HEK293 (cell line): ENCODE results near the gene THSD7B.

Source experiments
- CTCF ChIA-PET: fragments of 350-600 bp; formaldehyde crosslinking; extraction: SDS; loops from one replicate; lab custom pipeline; 2021; ENCODE audit warnings: antibody characterized with exemption; lab: Yijun Ruan, JAX
- POLR2A ChIA-PET: fragments of 300-600 bp; formaldehyde crosslinking; extraction: SDS; loops from one replicate; lab custom pipeline; 2020; ENCODE audit warnings: antibody characterized with exemption, inconsistent platforms; lab: Yijun Ruan, JAX
- H3K27ac ChIP-seq: fragments of 200-500 bp; sonication (Bioruptor generic); 2 replicates; pipeline ENCODE4 v1.5.1; 2014; ENCODE audit warnings: low read depth, low read length, control low read depth, inconsistent platforms; ENCODE audit errors: extremely low read depth
- H3K36me3 ChIP-seq, 2 experiments: fragments of 200-500 bp in 1 of 2; sonication (Bioruptor generic) in 1 of 2; 1 replicate in 1 of 2; 2 replicates in 1 of 2; pipeline ENCODE4 v1.5.1; 2014 to 2017; ENCODE audit warnings: inconsistent platforms in 2 of 2, low read length in 2 of 2; ENCODE audit not compliant: control insufficient read depth in 2 of 2, insufficient read depth in 1 of 2
- H3K4me1 ChIP-seq: fragments of 200-500 bp; sonication (Bioruptor generic); 2 replicates; pipeline ENCODE4 v1.5.1; 2014; ENCODE audit warnings: mild to moderate bottlenecking, low read length, inconsistent platforms; ENCODE audit not compliant: control insufficient read depth, insufficient read depth
- H3K4me3 ChIP-seq: 2 replicates; pipeline ENCODE4 v1.5.1; 2011; ENCODE audit warnings: low read depth, mild to moderate bottlenecking, control low read depth, low read length, moderate library complexity
- H3K9me3 ChIP-seq: fragments of 200-500 bp; sonication (Bioruptor generic); 2 replicates; pipeline ENCODE4 v1.5.1; 2014; ENCODE audit warnings: low read depth, low read length, inconsistent platforms; ENCODE audit not compliant: control insufficient read depth, insufficient read depth
- CTCF ChIP-seq: fragments of 450-650 bp; formaldehyde crosslinking; IDR thresholded peaks from 2 replicates; pipeline ENCODE4 v1.5.1; 2016; ENCODE audit warnings: missing biosample characterization, missing genetic modification characterization
- GLIS2 ChIP-seq: fragments of 450-650 bp; formaldehyde crosslinking; IDR thresholded peaks from 2 replicates; pipeline ENCODE4 v1.5.1; 2016; ENCODE audit warnings: missing biosample characterization, missing genetic modification characterization
- KLF9 ChIP-seq: fragments of 450-650 bp; formaldehyde crosslinking; IDR thresholded peaks from 2 replicates; pipeline ENCODE4 v1.5.1; 2016; ENCODE audit warnings: missing biosample characterization, missing genetic modification characterization, low read depth
- SETDB1 ChIP-seq: IDR thresholded peaks from one replicate; pipeline ENCODE4 v1.6.1; 2017; ENCODE audit warnings: mild to moderate bottlenecking, low read length, moderate library complexity, mixed read lengths; ENCODE audit not compliant: insufficient read length
- TSHZ1 ChIP-seq: fragments of 450-650 bp; formaldehyde crosslinking; IDR thresholded peaks from 2 replicates; pipeline ENCODE4 v1.5.1; 2016; ENCODE audit warnings: missing biosample characterization, missing genetic modification characterization, borderline replicate concordance
- ZBTB17 ChIP-seq: fragments of 450-650 bp; formaldehyde crosslinking; IDR thresholded peaks from 2 replicates; pipeline ENCODE4 v1.5.1; 2016; ENCODE audit warnings: missing biosample characterization, missing genetic modification characterization
- ZBTB20 ChIP-seq: fragments of 450-650 bp; formaldehyde crosslinking; IDR thresholded peaks from 2 replicates; pipeline ENCODE4 v1.5.1; 2016; ENCODE audit warnings: missing biosample characterization, missing genetic modification characterization
- ZFP3 ChIP-seq: fragments of 450-650 bp; formaldehyde crosslinking; IDR thresholded peaks from 2 replicates; pipeline ENCODE4 v1.5.1; 2016; ENCODE audit warnings: low read depth, missing biosample characterization, missing genetic modification characterization
- ZNF174 ChIP-seq: fragments of 450-650 bp; formaldehyde crosslinking; IDR thresholded peaks from 2 replicates; pipeline ENCODE4 v1.5.0; 2017; ENCODE audit warnings: missing biosample characterization, mild to moderate bottlenecking, missing genetic modification characterization
- ZNF354C ChIP-seq: fragments of 450-650 bp; formaldehyde crosslinking; IDR thresholded peaks from 2 replicates; pipeline ENCODE4 v1.5.1; 2016; ENCODE audit warnings: missing biosample characterization, missing genetic modification characterization, low read depth, borderline replicate concordance
- ZNF423 ChIP-seq: fragments of 450-650 bp; formaldehyde crosslinking; IDR thresholded peaks from 2 replicates; pipeline ENCODE4 v1.5.1; 2016; ENCODE audit warnings: missing biosample characterization, missing genetic modification characterization
- ZNF433 ChIP-seq: fragments of 450-650 bp; formaldehyde crosslinking; IDR thresholded peaks from 2 replicates; pipeline ENCODE4 v1.5.1; 2016; ENCODE audit warnings: missing biosample characterization, missing genetic modification characterization, low read depth
- ZNF548 ChIP-seq: fragments of 450-650 bp; formaldehyde crosslinking; IDR thresholded peaks from 2 replicates; pipeline ENCODE4 v1.5.1; 2016; ENCODE audit warnings: missing biosample characterization, missing genetic modification characterization
- ZNF555 ChIP-seq: fragments of 450-650 bp; formaldehyde crosslinking; conservative IDR thresholded peaks from 2 replicates; pipeline ENCODE4 v1.5.1; 2017; ENCODE audit warnings: missing biosample characterization, mild to moderate bottlenecking, missing genetic modification characterization, inconsistent platforms
- TF ChIP-seq, protein P1 (sequence below): fragments of 450-650 bp; IDR thresholded peaks from 2 replicates; pipeline ENCODE4 v1.5.1; 2018; ENCODE audit warnings: missing biosample characterization, missing genetic modification characterization
- TF ChIP-seq, protein P2 (sequence below): fragments of 450-650 bp; formaldehyde crosslinking; IDR thresholded peaks from 2 replicates; pipeline ENCODE4 v1.5.1; 2016; ENCODE audit warnings: missing biosample characterization, missing genetic modification characterization, borderline replicate concordance
- TF ChIP-seq, protein P3 (sequence below): fragments of 450-650 bp; formaldehyde crosslinking; IDR thresholded peaks from 2 replicates; pipeline ENCODE4 v1.5.1; 2016; ENCODE audit warnings: missing biosample characterization, missing genetic modification characterization
- TF ChIP-seq, protein P4 (sequence below): fragments of 450-650 bp; formaldehyde crosslinking; IDR thresholded peaks from 2 replicates; pipeline ENCODE4 v1.5.1; 2017; ENCODE audit warnings: missing biosample characterization, missing genetic modification characterization

The THSD7B gene

DNA sequence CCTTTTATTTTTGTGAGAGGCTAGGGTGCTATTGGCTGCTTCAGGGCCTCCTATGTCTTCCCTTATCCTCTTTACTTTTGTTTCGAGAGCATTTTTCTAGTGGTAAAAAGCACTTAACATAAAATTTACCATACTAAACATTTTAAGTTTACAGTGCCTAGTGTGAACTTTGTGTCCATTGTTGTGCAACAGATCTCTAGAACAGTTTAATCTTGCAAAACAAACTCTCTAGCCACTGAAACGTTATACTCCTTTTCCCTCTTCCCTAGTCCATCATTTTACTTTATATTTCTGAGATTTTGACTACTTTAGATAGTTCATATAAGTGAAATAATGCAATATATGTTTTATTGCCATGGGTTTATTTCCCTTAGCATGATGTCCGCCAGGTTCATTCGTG lies 580.6 kb downstream of the THSD7B start (continued):
- no peak for TF ChIP-seq ZBTB20 (tag by site-specific recombination)
- TF ChIP-seq, all 188 proteins: peak for 0

- ChIA-PET CTCF (no interaction called here), POLR2A (no interaction called here)
- no peaks in the 10 kb centered on the region for H3K9me3 ChIP-seq
- no peaks in the 10 kb centered on the region for H3K36me3 ChIP-seq
- H3K4me1 ChIP-seq = no peaks in the 10 kb centered on the region
- H3K4me3 ChIP-seq = no peak overlapping the region
- TF ChIP-seq, protein P1, sequence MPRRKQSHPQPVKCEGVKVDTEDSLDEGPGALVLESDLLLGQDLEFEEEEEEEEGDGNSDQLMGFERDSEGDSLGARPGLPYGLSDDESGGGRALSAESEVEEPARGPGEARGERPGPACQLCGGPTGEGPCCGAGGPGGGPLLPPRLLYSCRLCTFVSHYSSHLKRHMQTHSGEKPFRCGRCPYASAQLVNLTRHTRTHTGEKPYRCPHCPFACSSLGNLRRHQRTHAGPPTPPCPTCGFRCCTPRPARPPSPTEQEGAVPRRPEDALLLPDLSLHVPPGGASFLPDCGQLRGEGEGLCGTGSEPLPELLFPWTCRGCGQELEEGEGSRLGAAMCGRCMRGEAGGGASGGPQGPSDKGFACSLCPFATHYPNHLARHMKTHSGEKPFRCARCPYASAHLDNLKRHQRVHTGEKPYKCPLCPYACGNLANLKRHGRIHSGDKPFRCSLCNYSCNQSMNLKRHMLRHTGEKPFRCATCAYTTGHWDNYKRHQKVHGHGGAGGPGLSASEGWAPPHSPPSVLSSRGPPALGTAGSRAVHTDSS (tag by site-specific recombination) = no peak
- no peak for TF ChIP-seq KLF9 (tag by site-specific recombination)
- TF ChIP-seq, protein P2, sequence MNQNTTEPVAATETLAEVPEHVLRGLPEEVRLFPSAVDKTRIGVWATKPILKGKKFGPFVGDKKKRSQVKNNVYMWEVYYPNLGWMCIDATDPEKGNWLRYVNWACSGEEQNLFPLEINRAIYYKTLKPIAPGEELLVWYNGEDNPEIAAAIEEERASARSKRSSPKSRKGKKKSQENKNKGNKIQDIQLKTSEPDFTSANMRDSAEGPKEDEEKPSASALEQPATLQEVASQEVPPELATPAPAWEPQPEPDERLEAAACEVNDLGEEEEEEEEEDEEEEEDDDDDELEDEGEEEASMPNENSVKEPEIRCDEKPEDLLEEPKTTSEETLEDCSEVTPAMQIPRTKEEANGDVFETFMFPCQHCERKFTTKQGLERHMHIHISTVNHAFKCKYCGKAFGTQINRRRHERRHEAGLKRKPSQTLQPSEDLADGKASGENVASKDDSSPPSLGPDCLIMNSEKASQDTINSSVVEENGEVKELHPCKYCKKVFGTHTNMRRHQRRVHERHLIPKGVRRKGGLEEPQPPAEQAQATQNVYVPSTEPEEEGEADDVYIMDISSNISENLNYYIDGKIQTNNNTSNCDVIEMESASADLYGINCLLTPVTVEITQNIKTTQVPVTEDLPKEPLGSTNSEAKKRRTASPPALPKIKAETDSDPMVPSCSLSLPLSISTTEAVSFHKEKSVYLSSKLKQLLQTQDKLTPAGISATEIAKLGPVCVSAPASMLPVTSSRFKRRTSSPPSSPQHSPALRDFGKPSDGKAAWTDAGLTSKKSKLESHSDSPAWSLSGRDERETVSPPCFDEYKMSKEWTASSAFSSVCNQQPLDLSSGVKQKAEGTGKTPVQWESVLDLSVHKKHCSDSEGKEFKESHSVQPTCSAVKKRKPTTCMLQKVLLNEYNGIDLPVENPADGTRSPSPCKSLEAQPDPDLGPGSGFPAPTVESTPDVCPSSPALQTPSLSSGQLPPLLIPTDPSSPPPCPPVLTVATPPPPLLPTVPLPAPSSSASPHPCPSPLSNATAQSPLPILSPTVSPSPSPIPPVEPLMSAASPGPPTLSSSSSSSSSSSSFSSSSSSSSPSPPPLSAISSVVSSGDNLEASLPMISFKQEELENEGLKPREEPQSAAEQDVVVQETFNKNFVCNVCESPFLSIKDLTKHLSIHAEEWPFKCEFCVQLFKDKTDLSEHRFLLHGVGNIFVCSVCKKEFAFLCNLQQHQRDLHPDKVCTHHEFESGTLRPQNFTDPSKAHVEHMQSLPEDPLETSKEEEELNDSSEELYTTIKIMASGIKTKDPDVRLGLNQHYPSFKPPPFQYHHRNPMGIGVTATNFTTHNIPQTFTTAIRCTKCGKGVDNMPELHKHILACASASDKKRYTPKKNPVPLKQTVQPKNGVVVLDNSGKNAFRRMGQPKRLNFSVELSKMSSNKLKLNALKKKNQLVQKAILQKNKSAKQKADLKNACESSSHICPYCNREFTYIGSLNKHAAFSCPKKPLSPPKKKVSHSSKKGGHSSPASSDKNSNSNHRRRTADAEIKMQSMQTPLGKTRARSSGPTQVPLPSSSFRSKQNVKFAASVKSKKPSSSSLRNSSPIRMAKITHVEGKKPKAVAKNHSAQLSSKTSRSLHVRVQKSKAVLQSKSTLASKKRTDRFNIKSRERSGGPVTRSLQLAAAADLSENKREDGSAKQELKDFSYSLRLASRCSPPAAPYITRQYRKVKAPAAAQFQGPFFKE (tag by site-specific recombination) = no peak
- TF ChIP-seq ZNF548 = no peak
- no peak for TF ChIP-seq ZNF354C (tag by site-specific recombination)
- TF ChIP-seq ZBTB17 = no peak
- no peak for TF ChIP-seq ZNF433 (tag by site-specific recombination)
- TF ChIP-seq CTCF = no peak
- no peak for TF ChIP-seq GLIS2 (tag by site-specific recombination)
- no peak for TF ChIP-seq ZNF423
- no peak for TF ChIP-seq ZFP3 (tag by site-specific recombination)
- no peak for TF ChIP-seq TSHZ1 (tag by site-specific recombination)
- no peak for TF ChIP-seq ZNF174 (tag by site-specific recombination)
- no peak for TF ChIP-seq SETDB1
- TF ChIP-seq, protein P3, sequence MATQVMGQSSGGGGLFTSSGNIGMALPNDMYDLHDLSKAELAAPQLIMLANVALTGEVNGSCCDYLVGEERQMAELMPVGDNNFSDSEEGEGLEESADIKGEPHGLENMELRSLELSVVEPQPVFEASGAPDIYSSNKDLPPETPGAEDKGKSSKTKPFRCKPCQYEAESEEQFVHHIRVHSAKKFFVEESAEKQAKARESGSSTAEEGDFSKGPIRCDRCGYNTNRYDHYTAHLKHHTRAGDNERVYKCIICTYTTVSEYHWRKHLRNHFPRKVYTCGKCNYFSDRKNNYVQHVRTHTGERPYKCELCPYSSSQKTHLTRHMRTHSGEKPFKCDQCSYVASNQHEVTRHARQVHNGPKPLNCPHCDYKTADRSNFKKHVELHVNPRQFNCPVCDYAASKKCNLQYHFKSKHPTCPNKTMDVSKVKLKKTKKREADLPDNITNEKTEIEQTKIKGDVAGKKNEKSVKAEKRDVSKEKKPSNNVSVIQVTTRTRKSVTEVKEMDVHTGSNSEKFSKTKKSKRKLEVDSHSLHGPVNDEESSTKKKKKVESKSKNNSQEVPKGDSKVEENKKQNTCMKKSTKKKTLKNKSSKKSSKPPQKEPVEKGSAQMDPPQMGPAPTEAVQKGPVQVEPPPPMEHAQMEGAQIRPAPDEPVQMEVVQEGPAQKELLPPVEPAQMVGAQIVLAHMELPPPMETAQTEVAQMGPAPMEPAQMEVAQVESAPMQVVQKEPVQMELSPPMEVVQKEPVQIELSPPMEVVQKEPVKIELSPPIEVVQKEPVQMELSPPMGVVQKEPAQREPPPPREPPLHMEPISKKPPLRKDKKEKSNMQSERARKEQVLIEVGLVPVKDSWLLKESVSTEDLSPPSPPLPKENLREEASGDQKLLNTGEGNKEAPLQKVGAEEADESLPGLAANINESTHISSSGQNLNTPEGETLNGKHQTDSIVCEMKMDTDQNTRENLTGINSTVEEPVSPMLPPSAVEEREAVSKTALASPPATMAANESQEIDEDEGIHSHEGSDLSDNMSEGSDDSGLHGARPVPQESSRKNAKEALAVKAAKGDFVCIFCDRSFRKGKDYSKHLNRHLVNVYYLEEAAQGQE (tag by site-specific recombination) = no peak
- TF ChIP-seq, protein P4, sequence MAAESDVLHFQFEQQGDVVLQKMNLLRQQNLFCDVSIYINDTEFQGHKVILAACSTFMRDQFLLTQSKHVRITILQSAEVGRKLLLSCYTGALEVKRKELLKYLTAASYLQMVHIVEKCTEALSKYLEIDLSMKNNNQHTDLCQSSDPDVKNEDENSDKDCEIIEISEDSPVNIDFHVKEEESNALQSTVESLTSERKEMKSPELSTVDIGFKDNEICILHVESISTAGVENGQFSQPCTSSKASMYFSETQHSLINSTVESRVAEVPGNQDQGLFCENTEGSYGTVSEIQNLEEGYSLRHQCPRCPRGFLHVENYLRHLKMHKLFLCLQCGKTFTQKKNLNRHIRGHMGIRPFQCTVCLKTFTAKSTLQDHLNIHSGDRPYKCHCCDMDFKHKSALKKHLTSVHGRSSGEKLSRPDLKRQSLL = no peak
- no peak for TF ChIP-seq ZNF555
- no peak overlapping the region for H3K27ac ChIP-seq
Measured at GRCh38 chr2:137348301-137348700, 583.0 kb downstream of the THSD7B start.
